ENCODE results near the gene CDH9.

DNA sequence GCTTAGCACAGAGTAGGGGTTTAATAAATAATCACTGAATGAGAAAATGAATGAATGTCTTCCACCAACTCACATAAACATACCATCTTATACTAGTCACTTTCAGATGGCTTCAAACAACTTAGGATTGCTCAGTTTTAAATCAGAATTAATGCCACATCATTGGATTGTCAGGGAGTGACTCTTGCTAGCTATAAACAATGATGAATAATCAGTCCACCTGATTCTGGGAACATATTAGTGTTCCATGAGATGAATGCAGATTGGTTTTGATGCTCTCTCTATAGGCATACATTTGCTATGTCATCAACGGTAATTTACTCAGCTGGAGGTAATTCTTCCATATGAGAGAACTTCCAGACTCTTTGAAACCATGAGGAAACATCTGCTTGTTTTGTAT, 97.4 kb downstream of the CDH9 start:
- TF ChIP-seq, protein P1, sequence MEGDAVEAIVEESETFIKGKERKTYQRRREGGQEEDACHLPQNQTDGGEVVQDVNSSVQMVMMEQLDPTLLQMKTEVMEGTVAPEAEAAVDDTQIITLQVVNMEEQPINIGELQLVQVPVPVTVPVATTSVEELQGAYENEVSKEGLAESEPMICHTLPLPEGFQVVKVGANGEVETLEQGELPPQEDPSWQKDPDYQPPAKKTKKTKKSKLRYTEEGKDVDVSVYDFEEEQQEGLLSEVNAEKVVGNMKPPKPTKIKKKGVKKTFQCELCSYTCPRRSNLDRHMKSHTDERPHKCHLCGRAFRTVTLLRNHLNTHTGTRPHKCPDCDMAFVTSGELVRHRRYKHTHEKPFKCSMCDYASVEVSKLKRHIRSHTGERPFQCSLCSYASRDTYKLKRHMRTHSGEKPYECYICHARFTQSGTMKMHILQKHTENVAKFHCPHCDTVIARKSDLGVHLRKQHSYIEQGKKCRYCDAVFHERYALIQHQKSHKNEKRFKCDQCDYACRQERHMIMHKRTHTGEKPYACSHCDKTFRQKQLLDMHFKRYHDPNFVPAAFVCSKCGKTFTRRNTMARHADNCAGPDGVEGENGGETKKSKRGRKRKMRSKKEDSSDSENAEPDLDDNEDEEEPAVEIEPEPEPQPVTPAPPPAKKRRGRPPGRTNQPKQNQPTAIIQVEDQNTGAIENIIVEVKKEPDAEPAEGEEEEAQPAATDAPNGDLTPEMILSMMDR (IDR thresholded peaks at IDR 0.05), result no peak
- no peak for TF ChIP-seq POLR2A (IDR thresholded peaks at IDR 0.05)
